Prostate gland (tissue), 2 donors: ENCODE results near the gene CHML. TPM values are rescaled to one million over a fixed set of nuclear protein-coding genes. Genes with fewer than 3 reads are reported as not detected.
A peak's percentile ranks its signal among the peaks of the same experiment; 100 is the strongest.

Source experiments
- DNase-seq: peaks from one replicate; pipeline ENCODE4 v3.0.0-alpha.2; 2019; ENCODE audit warnings: low spot score
- H3K27ac ChIP-seq, 2 donors: fragments of 200-600 bp; sonication (generic); 2 replicates each; pipeline ENCODE4 v1.5.1; 2017 to 2019
- H3K27me3 ChIP-seq: fragments of 200-600 bp; sonication (generic); replicated peaks from 2 replicates; pipeline ENCODE4 v1.5.1; 2019; ENCODE audit not compliant: insufficient read depth
- H3K36me3 ChIP-seq, 2 donors: fragments of 200-600 bp; sonication (generic); 1 replicate in 1 of 2; 2 replicates in 1 of 2; pipeline versions ENCODE4 v1.5.1 to v1.8.1; 2017 to 2019
- H3K4me1 ChIP-seq: fragments of 200-600 bp; sonication (generic); replicated peaks from 2 replicates; pipeline ENCODE4 v1.5.1; 2019
- H3K4me3 ChIP-seq, 2 donors: fragments of 200-600 bp; sonication (generic); 2 replicates each; pipeline ENCODE4 v1.5.1; 2017 to 2019
- H3K9me3 ChIP-seq: fragments of 200-600 bp; sonication (generic); 2 replicates; pipeline ENCODE4 v1.5.1; 2017
- POLR2A ChIP-seq: fragments of 450-650 bp; IDR thresholded peaks from one replicate; pipeline ENCODE4 v1.6.1; 2016; ENCODE audit warnings: antibody characterized with exemption, mild to moderate bottlenecking
- POLR2AphosphoS5 ChIP-seq: sonication (generic); formaldehyde crosslinking; IDR thresholded peaks from one replicate; pipeline ENCODE4 v1.6.1; 2017; ENCODE audit warnings: antibody characterized with exemption
- WGBS: methylation state at CpG from one replicate; pipeline ENCODE4 v1.1.5; 2018; 5-methylcytosine and 5-hydroxymethylcytosine counted together
- intact Hi-C: fragments of 100-400 bp; cut with DNase I; formaldehyde crosslinking; loops from one replicate; pipeline ENCODE4 v1.14.2; 2022
- total RNA-seq, 2 donors: library from RNA; depleted of rRNA; stranded (reverse); fragments of >200 nt; gene quantifications; one replicate each; pipeline ENCODE4 v1.1.0, GENCODE V29; 2016
- TF ChIP-seq, protein P1 (sequence below), 4 experiments: fragments of 200-600 bp in 2 of 4; fragments of 450-650 bp in 2 of 4; sonication (generic) in 2 of 4; IDR thresholded peaks; 1 replicate in 3 of 4; 2 replicates in 1 of 4; pipeline ENCODE4 v1.5.1; 2016 to 2019; ENCODE audit warnings: antibody characterized with exemption in 4 of 4, mild to moderate bottlenecking in 2 of 4, moderate library complexity in 2 of 4

CHML gene
- total RNA-seq, 2 donors from 2014 or later = 3.0 to 18.9 TPM

- intact Hi-C loops = loop anchor here (10.0 kb wide), 2 partner anchors 221 to 391 kb away; no protein-coding TSS in a partner anchor
- TF ChIP-seq POLR2A = no peak
- no peak for TF ChIP-seq POLR2AphosphoS5
- TF ChIP-seq, protein P1, sequence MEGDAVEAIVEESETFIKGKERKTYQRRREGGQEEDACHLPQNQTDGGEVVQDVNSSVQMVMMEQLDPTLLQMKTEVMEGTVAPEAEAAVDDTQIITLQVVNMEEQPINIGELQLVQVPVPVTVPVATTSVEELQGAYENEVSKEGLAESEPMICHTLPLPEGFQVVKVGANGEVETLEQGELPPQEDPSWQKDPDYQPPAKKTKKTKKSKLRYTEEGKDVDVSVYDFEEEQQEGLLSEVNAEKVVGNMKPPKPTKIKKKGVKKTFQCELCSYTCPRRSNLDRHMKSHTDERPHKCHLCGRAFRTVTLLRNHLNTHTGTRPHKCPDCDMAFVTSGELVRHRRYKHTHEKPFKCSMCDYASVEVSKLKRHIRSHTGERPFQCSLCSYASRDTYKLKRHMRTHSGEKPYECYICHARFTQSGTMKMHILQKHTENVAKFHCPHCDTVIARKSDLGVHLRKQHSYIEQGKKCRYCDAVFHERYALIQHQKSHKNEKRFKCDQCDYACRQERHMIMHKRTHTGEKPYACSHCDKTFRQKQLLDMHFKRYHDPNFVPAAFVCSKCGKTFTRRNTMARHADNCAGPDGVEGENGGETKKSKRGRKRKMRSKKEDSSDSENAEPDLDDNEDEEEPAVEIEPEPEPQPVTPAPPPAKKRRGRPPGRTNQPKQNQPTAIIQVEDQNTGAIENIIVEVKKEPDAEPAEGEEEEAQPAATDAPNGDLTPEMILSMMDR (IDR thresholded peaks at IDR 0.05) = no peak
Measured at GRCh38 chr1:241614144-241614543, 26.0 kb downstream of the CHML start.

DNA sequence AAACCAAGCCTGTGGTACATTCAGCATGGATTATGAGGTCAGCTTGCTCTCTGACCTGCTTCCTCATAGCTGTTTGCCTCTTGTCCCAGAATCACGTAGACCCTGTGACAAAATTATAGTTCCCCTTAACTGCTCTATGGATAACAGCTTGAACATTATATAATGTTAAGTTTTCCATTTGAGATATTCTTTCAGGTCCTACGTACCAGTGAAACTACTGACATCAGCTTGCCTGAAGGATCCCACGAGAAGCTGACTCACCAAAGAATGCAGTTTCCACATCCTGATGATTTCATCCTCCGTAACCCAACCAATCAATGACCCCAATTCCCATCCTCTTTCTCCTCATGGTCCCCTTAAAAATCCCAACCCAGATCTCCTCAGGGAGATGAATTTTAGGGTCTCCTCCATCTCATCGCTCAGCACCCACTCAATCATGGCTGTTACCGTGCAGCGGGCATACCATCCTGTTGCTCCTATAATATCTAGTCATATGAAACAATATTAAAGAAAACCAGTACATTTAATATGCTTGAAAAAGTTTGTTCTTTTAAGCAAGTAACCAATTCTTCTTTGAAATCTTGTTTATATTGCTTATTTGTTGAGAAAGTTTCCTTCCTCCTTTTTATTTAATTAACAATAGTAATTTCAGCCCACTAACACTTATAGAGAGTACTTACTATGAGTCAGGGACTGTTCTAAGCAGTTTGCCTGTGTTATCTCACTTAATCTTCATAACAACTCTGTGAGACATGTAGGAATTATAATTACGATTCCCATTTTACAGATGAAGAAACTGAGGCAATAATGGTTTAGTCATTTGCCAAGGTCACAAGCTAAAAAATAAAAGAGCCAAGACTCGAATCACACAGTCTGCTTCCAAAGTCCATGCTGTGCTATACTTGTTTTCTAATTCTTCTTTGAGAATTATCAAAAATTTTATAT, 27.4 kb downstream of the CHML start:
- Histone ChIP-seq H3K4me1 (no peaks in the 10 kb centered on the region), H3K36me3 (no peaks in the 10 kb centered on the region), H3K9me3 (no peaks in the 10 kb centered on the region), H3K27me3 (no peaks in the 10 kb centered on the region), H3K27ac (no peak overlapping the region), H3K4me3 (no peak overlapping the region)
- no peak for DNase-seq
- no peak for TF ChIP-seq POLR2A
- TF ChIP-seq, protein P1 (IDR thresholded peaks at IDR 0.05) = no peak
- TF ChIP-seq POLR2AphosphoS5 = no peak
- WGBS = 85% methylated on average over 9 of the region's 9 CpGs
- intact Hi-C loops = loop anchor here (10.0 kb wide), 2 partner anchors 222 to 392 kb away; no protein-coding TSS in a partner anchor

More at GRCh38 chr1:241614144-241614543, 26.0 kb downstream of the CHML start:
- no peak for DNase-seq
- Histone ChIP-seq H3K4me1 (no peaks in the 10 kb centered on the region), H3K27me3 (no peaks in the 10 kb centered on the region), H3K36me3 (no peaks in the 10 kb centered on the region), H3K27ac (no peak overlapping the region), H3K9me3 (no peaks in the 10 kb centered on the region), H3K4me3 (no peak overlapping the region)
- WGBS = 95% methylated on average over 4 of the region's 4 CpGs

- no peak for TF ChIP-seq POLR2AphosphoS5
- TF ChIP-seq POLR2A = no peak
- TF ChIP-seq, protein P1 (IDR thresholded peaks at IDR 0.05) = no peak
- no peak overlapping the region for H3K4me3 ChIP-seq
- H3K4me1 ChIP-seq = no peaks in the 10 kb centered on the region
- no peaks in the 10 kb centered on the region for H3K27me3 ChIP-seq
- 90% methylated on average over 1 of the region's 1 CpG for WGBS
- DNase-seq = no peak
- H3K9me3 ChIP-seq = no peaks in the 10 kb centered on the region
- intact Hi-C loops = loop anchor here (10.0 kb wide), 2 partner anchors 223 to 393 kb away; no protein-coding TSS in a partner anchor
- no peak overlapping the region for H3K27ac ChIP-seq
- no peaks in the 10 kb centered on the region for H3K36me3 ChIP-seq
Measured at GRCh38 chr1:241611736-241612135, 28.4 kb downstream of the CHML start.

DNA sequence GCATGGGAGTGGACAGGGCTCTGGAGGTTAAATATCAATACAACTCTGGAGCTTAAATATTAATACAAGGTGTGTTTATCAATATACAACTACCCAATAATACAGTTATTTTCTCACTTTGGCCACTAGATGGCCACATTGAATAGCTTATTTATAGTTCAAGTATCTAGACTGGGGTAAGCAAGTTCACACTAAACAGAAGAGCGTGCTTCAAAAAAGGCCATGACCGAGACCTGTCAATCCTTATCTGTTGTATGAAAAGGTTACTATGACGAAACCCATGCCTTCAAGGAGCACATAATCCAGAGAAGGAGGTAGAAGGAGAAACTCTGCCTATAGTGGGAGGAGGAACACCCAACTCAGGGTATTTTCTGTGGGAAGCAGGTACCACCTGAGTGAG, 29.1 kb downstream of the CHML start:
- 24% methylated on average over 3 of the region's 3 CpGs for WGBS
- intact Hi-C loops = loop anchor here (10.0 kb wide), 2 partner anchors 224 to 394 kb away; no protein-coding TSS in a partner anchor
- Histone ChIP-seq H3K9me3 (no peaks in the 10 kb centered on the region), H3K4me1 (no peaks in the 10 kb centered on the region), H3K36me3 (no peaks in the 10 kb centered on the region), H3K4me3 (no peak overlapping the region), H3K27ac (no peak overlapping the region), H3K27me3 (no peaks in the 10 kb centered on the region)
- TF ChIP-seq, protein P1 (IDR thresholded peaks at IDR 0.05) = peak in 3 of 4 experiments; percentile 59 to 73 (median 66)
- TF ChIP-seq POLR2A = no peak
- peak; percentile 17 for DNase-seq
